Fibroblast of upper back skin (primary cell): ENCODE measurements around the gene IFRD2.
"Not testable (repeated sequence)": the region's sequence is repeated elsewhere in the genome, so short reads cannot be mapped to it uniquely, and the experiment has no call there.

ENCODE experiments used
- DNase-seq: peaks from one replicate; pipeline ENCODE4 v3.0.0-alpha.2; 2013

Gene IFRD2

GRCh38 chr3:50245831-50246516 is 46.3 kb downstream of the IFRD2 start:
- DNase-seq: peak; percentile 92

DNA sequence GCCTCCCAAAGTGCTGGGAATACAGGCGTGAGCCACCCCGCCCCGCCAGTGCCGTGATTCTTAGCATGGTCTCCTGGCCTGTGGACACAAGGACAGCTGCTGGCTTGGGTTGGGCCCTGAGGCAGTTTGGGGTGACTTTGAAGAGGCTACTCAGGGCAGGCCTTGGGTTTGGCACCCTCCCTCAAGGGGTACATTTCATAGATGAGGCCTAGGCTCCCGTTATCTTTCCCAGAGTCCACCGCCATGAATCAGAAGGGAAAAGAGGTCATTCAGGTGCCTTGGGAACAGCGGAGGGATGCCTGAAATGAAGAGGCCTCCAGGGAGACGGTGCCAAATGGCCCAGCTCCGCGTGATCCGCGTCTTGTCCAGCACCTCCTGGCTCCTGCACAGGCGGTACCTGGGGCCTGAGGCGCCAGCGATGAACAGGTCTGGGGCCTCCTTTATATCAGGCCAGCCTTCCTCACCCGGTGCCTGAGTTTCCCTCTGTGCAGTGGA is 46.9 kb downstream of the IFRD2 start:
- no peak for DNase-seq

- not testable (repeated sequence) for DNase-seq
Observed at GRCh38 chr3:50244813-50245212, 47.4 kb downstream of the IFRD2 start.

GRCh38 chr3:50243543-50243895 is 48.7 kb downstream of the IFRD2 start:
- no peak for DNase-seq

GRCh38 chr3:50242851-50243542 is 49.2 kb downstream of the IFRD2 start:
- DNase-seq: peak; percentile 31

DNA sequence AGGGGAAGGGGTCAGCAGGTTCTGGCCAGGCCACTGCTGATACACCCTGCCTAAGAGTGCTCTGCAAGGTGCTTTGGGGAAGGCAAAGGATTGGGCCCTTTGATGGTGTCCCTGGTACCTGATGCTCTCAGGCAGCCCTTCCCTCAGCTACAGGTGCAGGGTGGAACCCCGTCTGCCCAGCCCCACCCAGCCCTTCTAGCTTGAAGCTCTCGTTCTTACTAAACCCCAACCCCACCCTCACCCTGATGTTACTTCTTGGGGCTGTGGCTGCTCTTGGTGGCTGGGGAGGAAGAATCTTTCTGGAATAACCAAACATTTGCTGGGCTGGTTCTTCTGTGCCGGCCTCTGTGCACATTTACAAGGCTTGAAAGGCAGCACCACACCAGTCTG is 49.9 kb downstream of the IFRD2 start:
- no peak for DNase-seq

DNA sequence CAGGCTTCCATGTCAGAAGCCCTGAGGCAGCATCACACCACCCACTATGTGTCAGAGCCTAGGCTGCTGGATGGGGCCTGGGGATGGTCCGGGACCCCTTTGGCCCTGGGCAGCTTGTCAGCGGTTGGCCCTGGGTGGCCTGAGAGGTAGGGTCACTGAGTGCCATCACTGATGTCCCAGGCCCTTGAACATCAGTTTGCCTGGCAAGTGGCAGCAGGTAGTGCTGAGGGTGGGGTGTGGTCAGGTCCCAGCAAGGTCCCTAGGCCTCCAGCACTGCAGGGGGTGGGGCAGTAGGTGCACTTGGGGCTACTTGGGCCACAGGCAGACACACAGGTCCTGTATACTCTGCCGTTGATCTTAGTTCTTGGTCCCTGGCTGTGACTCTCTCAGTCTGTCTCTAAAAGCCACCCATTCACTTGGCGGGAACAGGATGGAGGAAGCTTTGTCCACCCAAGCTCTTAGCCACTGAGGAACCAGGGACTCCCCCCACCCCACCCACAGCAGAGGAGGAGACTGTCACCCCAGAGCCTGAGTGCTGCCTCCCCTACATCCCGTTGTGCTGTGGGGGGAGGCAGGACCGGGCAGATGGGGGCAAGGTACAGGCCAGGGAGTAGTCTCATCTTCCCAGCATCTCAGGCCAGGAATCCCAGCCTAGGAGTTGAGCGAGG is 50.4 kb downstream of the IFRD2 start:
- no peak for DNase-seq

- no peak for DNase-seq
Observed at GRCh38 chr3:50241163-50241562, 51.1 kb downstream of the IFRD2 start.

DNA sequence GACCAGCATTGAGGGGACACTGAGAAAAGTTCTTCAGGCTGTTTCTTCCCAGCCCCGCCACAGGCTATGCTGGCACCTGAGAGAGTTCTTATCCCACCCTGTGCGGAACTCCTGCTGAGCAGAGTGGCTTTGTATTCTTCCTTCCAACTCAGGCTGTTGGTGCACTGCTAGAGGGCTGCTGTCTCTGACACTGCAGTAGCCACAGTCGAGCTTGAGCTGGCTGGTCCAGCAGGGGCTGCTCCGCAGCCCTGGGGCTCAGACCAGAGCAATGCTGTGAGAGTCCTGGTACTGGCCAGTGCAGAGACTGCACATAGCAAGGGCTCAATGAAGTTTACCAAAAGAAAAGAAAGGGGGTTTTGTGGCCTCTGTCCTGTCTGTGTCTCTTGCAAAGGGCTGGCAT is 52.6 kb downstream of the IFRD2 start:
- no peak for DNase-seq

DNA sequence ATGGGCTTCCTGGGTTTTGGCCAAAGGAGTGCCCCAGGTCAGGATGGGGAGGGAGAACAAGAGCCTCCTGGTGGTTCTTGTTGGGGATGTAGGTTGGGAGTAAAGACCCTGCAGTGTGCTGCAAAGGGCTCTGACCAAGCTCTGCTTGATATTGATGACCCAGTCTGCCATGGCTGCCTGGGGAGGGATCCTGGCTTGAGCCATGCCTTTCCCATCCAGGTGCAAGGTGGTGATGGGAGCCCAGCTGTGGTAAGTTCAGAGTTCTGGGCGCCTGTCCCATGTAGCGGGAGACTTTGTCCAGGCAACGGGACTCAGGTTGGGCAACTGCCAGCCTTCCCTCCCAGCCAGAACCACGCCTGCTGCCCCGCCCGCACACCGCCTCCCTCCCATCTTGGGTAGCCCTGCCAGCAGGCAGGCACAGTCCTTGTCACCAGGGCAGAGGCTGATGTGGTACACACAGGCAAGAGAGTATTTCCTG is 53.6 kb downstream of the IFRD2 start:
- no peak for DNase-seq

DNA sequence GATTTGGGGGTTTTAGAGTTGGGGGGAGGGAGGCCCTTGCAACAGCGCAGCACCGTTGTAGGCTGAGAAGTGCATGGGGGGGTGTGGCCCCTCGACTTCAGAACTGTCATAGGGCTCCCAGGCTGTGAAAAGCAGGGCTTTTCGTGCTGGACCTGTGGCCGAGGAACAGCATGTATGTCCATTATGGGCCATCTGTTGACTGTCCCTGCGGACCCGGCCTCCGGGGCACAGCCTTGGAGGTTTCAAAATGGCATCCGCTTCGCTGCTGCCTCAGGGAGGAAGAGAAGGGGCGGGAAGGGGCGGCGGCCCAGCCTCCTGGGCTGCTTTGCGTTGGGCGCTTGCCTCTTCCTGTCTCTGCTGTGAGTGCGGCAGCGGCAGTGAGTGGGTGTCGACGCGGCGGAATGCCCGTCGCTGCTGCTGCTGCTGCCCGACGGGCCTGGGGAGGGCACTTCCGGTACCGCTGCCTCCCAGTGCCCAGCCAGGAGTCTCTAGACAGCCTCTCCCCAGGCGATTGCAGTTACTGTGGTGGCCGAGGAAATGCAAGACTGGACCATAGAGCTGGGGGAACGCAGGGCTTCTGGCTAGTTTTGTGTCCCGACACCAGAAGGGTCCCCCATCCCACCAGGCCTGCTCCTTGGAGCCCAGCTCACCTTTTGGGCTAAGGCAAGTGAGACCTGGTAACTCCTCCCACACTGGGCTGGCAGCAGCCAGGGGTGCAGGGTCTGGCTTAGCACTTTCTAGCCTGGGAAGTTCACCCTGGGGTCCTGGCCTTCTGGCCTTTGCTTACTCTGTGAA is 54.3 kb downstream of the IFRD2 start:
- peak; percentile 78 for DNase-seq
